ENCODE measurements around the gene FBXL20. TPM values are rescaled to one million over a fixed set of nuclear protein-coding genes. Genes with fewer than 3 reads are reported as not detected.
"Not testable (repeated sequence)": the region's sequence is repeated elsewhere in the genome, so short reads cannot be mapped to it uniquely, and the experiment has no call there.

Gene FBXL20
- total RNA-seq, 1 donor from 2014 or later = 14.1 TPM

DNA sequence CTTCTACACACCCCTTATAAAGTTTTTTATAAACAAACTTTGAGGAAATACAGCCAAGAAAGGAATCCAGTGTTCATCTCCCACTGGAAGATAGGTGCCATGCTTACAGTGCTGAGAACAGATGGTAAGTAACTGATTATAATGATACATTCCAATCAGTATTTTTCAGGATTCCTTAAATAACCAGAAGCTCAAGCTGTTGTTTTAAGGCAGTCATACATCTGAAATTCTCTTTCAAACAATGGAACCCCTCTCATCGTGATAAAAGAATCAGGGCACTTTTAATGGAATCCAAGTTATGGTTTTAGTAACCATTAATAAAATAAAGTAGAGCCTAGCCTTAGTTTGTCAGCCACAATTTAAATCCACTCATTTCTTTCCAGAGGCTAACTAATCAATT, 119.6 kb downstream of the FBXL20 start:
- H3K4me3 Mint-ChIP-seq = no peak overlapping the region
- intact Hi-C loops (cut with micrococcal nuclease) = no loop called here
- POLR2A ChIA-PET = no interaction called here
- no peak for DNase-seq
- no peak for ATAC-seq (ENCODE audit: low read depth)
- TF ChIP-seq, protein P1, sequence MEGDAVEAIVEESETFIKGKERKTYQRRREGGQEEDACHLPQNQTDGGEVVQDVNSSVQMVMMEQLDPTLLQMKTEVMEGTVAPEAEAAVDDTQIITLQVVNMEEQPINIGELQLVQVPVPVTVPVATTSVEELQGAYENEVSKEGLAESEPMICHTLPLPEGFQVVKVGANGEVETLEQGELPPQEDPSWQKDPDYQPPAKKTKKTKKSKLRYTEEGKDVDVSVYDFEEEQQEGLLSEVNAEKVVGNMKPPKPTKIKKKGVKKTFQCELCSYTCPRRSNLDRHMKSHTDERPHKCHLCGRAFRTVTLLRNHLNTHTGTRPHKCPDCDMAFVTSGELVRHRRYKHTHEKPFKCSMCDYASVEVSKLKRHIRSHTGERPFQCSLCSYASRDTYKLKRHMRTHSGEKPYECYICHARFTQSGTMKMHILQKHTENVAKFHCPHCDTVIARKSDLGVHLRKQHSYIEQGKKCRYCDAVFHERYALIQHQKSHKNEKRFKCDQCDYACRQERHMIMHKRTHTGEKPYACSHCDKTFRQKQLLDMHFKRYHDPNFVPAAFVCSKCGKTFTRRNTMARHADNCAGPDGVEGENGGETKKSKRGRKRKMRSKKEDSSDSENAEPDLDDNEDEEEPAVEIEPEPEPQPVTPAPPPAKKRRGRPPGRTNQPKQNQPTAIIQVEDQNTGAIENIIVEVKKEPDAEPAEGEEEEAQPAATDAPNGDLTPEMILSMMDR (IDR thresholded peaks at IDR 0.05) = no peak
- peaks cover 10% of the 10 kb centered on the region for H3K4me1 Mint-ChIP-seq
- CTCF ChIA-PET = no interaction called here
- H3K27ac Mint-ChIP-seq = no peak overlapping the region
- H3K36me3 Mint-ChIP-seq (ENCODE audit: low read depth) = peaks cover 24% of the 10 kb centered on the region
- H3K27me3 Mint-ChIP-seq = no peaks in the 10 kb centered on the region
- H3K9me3 Mint-ChIP-seq = no peaks in the 10 kb centered on the region

DNA sequence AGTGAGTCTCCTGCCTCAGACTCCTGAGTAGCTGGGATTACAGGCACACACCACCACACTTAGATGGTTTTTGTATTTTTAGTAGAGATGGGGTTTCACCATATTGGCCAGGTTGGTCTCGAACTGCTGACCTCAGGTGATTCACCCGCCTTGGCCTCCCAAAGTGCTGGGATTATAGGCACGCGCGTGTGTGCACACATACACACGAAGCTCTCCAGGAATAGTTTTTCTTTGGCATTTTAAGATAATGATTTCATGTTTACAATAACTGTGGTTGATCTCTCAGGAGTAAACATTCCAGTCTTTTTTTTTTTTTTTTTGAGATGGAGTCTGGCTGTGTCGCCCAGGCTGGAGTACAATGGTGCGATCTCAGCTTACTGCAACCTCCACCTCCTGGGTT, 123.2 kb downstream of the FBXL20 start:
- H3K9me3 Mint-ChIP-seq; H3K27me3 Mint-ChIP-seq; ATAC-seq (ENCODE audit: low read depth); DNase-seq; intact Hi-C loops (cut with micrococcal nuclease); H3K4me3 Mint-ChIP-seq; H3K27ac Mint-ChIP-seq; CTCF ChIA-PET: not testable (repeated sequence)
- Mint-ChIP-seq H3K4me1 (peaks cover 17% of the 10 kb centered on the region), H3K36me3 (ENCODE audit: low read depth) (peaks cover 28% of the 10 kb centered on the region)
- POLR2A ChIA-PET = interaction anchor here (0.7 kb wide), 2 partner anchors 114 to 674 kb away, joined by 4 to 6 read pairs; no protein-coding TSS in a partner anchor

GRCh38 chr17:39277110-39277509, 124.3 kb downstream of the FBXL20 start:
- Mint-ChIP-seq H3K27ac (no peak overlapping the region), H3K4me1 (peaks cover 17% of the 10 kb centered on the region), H3K9me3 (no peaks in the 10 kb centered on the region), H3K27me3 (no peaks in the 10 kb centered on the region), H3K36me3 (ENCODE audit: low read depth) (peaks cover 33% of the 10 kb centered on the region), H3K4me3 (peak overlapping the region; percentile 6)
- POLR2A ChIA-PET = interaction anchor here (0.6 to 0.9 kb wide), 2 partner anchors 59 to 174 kb away, joined by 3 to 5 read pairs; partner anchors contain the start of gene MED1
- no peak for DNase-seq
- CTCF ChIA-PET = no interaction called here
- intact Hi-C loops (cut with micrococcal nuclease) = no loop called here
- TF ChIP-seq, protein P1 (IDR thresholded peaks at IDR 0.05) = no peak
- no peak for ATAC-seq (ENCODE audit: low read depth)

- no peak overlapping the region for H3K4me3 Mint-ChIP-seq
- H3K9me3 Mint-ChIP-seq = no peaks in the 10 kb centered on the region
- peaks cover 17% of the 10 kb centered on the region for H3K4me1 Mint-ChIP-seq
- peaks cover 33% of the 10 kb centered on the region for H3K36me3 Mint-ChIP-seq (ENCODE audit: low read depth)
- CTCF ChIA-PET = no interaction called here
- intact Hi-C loops (cut with micrococcal nuclease) = no loop called here
- no peak overlapping the region for H3K27ac Mint-ChIP-seq
- TF ChIP-seq, protein P1 (IDR thresholded peaks at IDR 0.05) = no peak
- DNase-seq = no peak
- no peak for ATAC-seq (ENCODE audit: low read depth)
- POLR2A ChIA-PET = interaction anchor here (0.8 kb wide), 1 partner anchor 126 kb away, joined by 4 read pairs; no protein-coding TSS in a partner anchor
- H3K27me3 Mint-ChIP-seq = no peaks in the 10 kb centered on the region
These were observed 125.3 kb downstream of the FBXL20 start for GRCh38 chr17:39276113-39276512.

- H3K27ac Mint-ChIP-seq = no peak overlapping the region
- H3K4me1 Mint-ChIP-seq = peaks cover 4% of the 10 kb centered on the region
- intact Hi-C loops (cut with micrococcal nuclease) = loop anchor here (1.0 to 5.0 kb wide), 2 partner anchors 81 to 131 kb away; partner anchors contain the start of gene FBXL20
- TF ChIP-seq, protein P1 (IDR thresholded peaks at IDR 0.05) = no peak
- no peak overlapping the region for H3K4me3 Mint-ChIP-seq
- H3K9me3 Mint-ChIP-seq = no peaks in the 10 kb centered on the region
- DNase-seq (no peak), ATAC-seq (ENCODE audit: low read depth) (no peak)
- CTCF ChIA-PET = no interaction called here
- POLR2A ChIA-PET = no interaction called here
- H3K27me3 Mint-ChIP-seq = no peaks in the 10 kb centered on the region
- peaks cover 40% of the 10 kb centered on the region for H3K36me3 Mint-ChIP-seq (ENCODE audit: low read depth)
These were observed 129.9 kb downstream of the FBXL20 start for GRCh38 chr17:39271546-39271945.

GRCh38 chr17:39270923-39271322, 130.5 kb downstream of the FBXL20 start:
- CTCF ChIA-PET = interaction anchor here (1.0 kb wide), 1 partner anchor 140 kb away, joined by 3 read pairs; no protein-coding TSS in a partner anchor
- intact Hi-C loops (cut with micrococcal nuclease) = loop anchor here (1.0 to 5.0 kb wide), 2 partner anchors 81 to 131 kb away; partner anchors contain the start of gene FBXL20
- H3K4me1 Mint-ChIP-seq = peaks cover under 1% of the 10 kb centered on the region

More at GRCh38 chr17:39270923-39271322, 130.5 kb downstream of the FBXL20 start:
- TF ChIP-seq, protein P1 (IDR thresholded peaks at IDR 0.05) = no peak
- no peak overlapping the region for H3K4me3 Mint-ChIP-seq
- no peaks in the 10 kb centered on the region for H3K9me3 Mint-ChIP-seq
- no peaks in the 10 kb centered on the region for H3K27me3 Mint-ChIP-seq
- no peak overlapping the region for H3K27ac Mint-ChIP-seq
- POLR2A ChIA-PET = no interaction called here
- DNase-seq (no peak), ATAC-seq (ENCODE audit: low read depth) (no peak)
- H3K36me3 Mint-ChIP-seq (ENCODE audit: low read depth) = peaks cover 41% of the 10 kb centered on the region

Measured in activated B cell treated with CpG ODN at 0.5 μM for 24 hours (primary cell).